Ishikawa (cell line): ENCODE data around the gene EIF2A.

ENCODE experiments used
- CEBPB ChIP-seq: IDR thresholded peaks from 2 replicates; pipeline ENCODE4 v1.6.1; 2012
- CREB1 ChIP-seq: IDR thresholded peaks from 2 replicates; pipeline ENCODE4 v1.6.1; 2012; ENCODE audit warnings: low read depth
- EGR1 ChIP-seq: IDR thresholded peaks from 2 replicates; pipeline ENCODE4 v1.6.1; 2012
- EP300 ChIP-seq: IDR thresholded peaks from 2 replicates; pipeline ENCODE4 v1.6.1; 2012; ENCODE audit warnings: borderline replicate concordance
- FOXM1 ChIP-seq: IDR thresholded peaks from 2 replicates; pipeline ENCODE4 v1.6.1; 2012; ENCODE audit warnings: low read depth, borderline replicate concordance
- MAX ChIP-seq: IDR thresholded peaks from 2 replicates; pipeline ENCODE4 v1.6.1; 2012
- NFIC ChIP-seq: IDR thresholded peaks from 2 replicates; pipeline ENCODE4 v1.6.1; 2012
- RAD21 ChIP-seq: IDR thresholded peaks from 2 replicates; pipeline ENCODE4 v1.6.1; 2012; ENCODE audit warnings: low read depth
- REST ChIP-seq: IDR thresholded peaks from 2 replicates; pipeline ENCODE4 v1.6.1; 2012; ENCODE audit warnings: low read depth, mild to moderate bottlenecking
- TAF1 ChIP-seq: IDR thresholded peaks from 2 replicates; pipeline ENCODE4 v1.6.1; 2012; ENCODE audit warnings: low read depth, mild to moderate bottlenecking
- TCF12 ChIP-seq: IDR thresholded peaks from 2 replicates; pipeline ENCODE4 v1.6.1; 2012; ENCODE audit warnings: low read depth
- TEAD4 ChIP-seq: IDR thresholded peaks from 2 replicates; pipeline ENCODE4 v1.6.1; 2012
- YY1 ChIP-seq: IDR thresholded peaks from 2 replicates; pipeline ENCODE4 v1.6.1; 2012; ENCODE audit warnings: low read depth
- ZBTB7A ChIP-seq: IDR thresholded peaks from 2 replicates; pipeline ENCODE4 v1.6.1; 2012; ENCODE audit warnings: low read depth
- TF ChIP-seq, protein P1 (sequence below): IDR thresholded peaks from 2 replicates; pipeline ENCODE4 v1.6.1; 2012

Gene EIF2A

DNA sequence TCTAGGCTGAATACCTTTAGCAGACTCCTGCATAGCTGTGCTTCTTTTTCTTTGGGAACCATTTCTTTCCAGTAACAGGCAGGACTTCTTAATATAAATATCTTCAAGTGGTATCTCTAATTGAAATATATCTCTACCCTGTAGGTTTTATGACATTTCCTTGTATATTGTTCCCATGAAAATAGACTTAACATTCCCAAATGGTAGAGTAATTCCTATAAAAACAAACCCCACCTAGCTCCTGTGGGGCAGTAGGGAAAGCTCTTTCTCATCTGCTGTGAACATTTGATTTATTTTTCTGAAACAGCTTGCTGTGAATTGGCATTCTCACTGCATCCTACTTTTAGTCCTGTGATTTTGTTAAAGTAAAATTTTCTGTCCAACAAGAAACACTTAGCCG is 77.4 kb downstream of the EIF2A start:
- no peak for TF ChIP-seq RAD21
- no peak for TF ChIP-seq EP300
- no peak for TF ChIP-seq NFIC
- TF ChIP-seq, protein P1, sequence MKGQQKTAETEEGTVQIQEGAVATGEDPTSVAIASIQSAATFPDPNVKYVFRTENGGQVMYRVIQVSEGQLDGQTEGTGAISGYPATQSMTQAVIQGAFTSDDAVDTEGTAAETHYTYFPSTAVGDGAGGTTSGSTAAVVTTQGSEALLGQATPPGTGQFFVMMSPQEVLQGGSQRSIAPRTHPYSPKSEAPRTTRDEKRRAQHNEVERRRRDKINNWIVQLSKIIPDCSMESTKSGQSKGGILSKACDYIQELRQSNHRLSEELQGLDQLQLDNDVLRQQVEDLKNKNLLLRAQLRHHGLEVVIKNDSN: no peak
- no peak for TF ChIP-seq CREB1
- TF ChIP-seq TEAD4: no peak
- no peak for TF ChIP-seq TAF1
- no peak for TF ChIP-seq ZBTB7A
- no peak for TF ChIP-seq YY1

DNA sequence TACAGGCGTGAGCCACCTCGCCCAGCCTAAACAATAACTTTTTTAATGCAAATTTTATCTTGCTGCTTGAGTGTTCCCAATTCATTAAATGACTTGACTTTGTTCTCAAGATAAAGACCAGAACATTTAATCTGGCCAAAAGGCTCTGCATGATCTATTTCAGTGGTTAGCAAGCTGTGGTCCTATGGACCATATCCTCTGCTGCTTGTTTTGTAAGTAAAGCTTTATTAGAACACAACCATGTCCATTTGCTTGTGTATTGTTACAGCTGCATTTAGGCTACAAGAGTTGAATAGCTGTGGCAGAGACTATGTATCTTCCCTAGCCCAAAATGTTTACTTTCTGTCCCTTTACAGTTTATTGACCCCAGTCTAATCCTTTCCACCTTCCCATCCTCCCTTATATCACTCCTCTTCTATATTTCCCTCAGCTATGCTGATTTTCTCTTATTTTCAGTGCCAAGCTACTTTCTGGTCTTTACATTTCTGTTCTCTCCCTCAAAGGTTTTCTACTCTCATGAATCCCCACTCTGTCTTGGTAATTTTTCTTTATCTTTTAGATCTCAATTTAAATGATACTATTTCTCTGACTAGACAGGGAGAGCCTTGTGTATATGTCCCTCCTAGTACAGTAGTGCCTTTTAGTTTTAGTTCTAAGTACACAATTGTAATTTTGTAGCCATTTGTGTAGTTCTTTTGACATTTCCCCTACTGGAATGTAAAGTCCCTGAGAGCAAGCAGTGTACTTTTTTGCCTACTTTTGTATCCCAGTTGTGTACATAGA is 79.8 kb downstream of the EIF2A start:
- TF ChIP-seq RAD21 (no peak), TCF12 (no peak), CEBPB (no peak), CREB1 (no peak), YY1 (no peak), TEAD4 (no peak), ZBTB7A (no peak), FOXM1 (no peak), REST (no peak), NFIC (no peak), MAX (no peak), TAF1 (no peak), EP300 (no peak)
- TF ChIP-seq, protein P1: no peak

- TF ChIP-seq CEBPB (no peak), ZBTB7A (no peak), TCF12 (no peak)
Observed at GRCh38 chr3:150627557-150627956, 81.0 kb downstream of the EIF2A start.

- TF ChIP-seq TCF12: no peak
- no peak for TF ChIP-seq NFIC
- TF ChIP-seq TEAD4: no peak
- no peak for TF ChIP-seq CREB1
Observed at GRCh38 chr3:150631515-150632221, 85.1 kb downstream of the EIF2A start.

- TF ChIP-seq YY1 (no peak), TCF12 (no peak), FOXM1 (no peak)
Observed at GRCh38 chr3:150635076-150635475, 88.5 kb downstream of the EIF2A start.

DNA sequence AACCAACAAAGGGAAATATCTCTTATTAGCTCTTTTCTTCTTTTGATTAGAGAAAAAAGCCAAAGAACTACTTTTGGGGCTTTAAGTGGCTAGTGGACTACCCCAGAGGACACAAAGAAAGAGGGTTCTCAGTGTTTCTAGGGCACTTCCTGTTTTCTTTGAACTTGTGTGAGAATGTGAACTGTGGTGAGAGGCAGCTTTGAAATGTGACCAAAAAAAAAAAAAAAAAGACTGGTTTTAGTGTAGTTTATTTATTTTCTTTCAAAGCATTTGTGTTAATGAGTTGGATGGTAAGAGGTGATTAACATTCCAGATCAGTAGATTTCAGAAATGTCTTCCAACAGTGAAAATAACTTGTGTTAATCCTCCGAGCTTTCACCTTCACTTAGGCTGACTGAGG is 88.9 kb downstream of the EIF2A start:
- TF ChIP-seq REST (no peak), MAX (no peak), TAF1 (no peak), YY1 (no peak), CEBPB (no peak), EP300 (no peak), FOXM1 (no peak), EGR1 (no peak), RAD21 (no peak), ZBTB7A (no peak), TEAD4 (no peak), NFIC (no peak), CREB1 (no peak), TCF12 (no peak)
- TF ChIP-seq, protein P1: no peak
